Measurements from ENCODE around the gene MRPL46.

The MRPL46 gene

GRCh38 chr15:88428805-88429605 lies 38.2 kb downstream of the MRPL46 start:
- TF ChIP-seq ZNF274 (IDR thresholded peaks at IDR 0.05; ENCODE audit: low read depth, low read length) (no peak), YY1 (IDR thresholded peaks at IDR 0.05; ENCODE audit: insufficient read depth, insufficient read length) (no peak)
- DNase-seq (ENCODE audit: low read depth, low spot score): no peak
- H3K27me3 ChIP-seq (ENCODE audit: insufficient read depth, insufficient read length): no peaks in the 10 kb centered on the region
- no peak overlapping the region for H3K4me3 ChIP-seq (ENCODE audit: insufficient read length, low read depth)
- H3K4me1 ChIP-seq (ENCODE audit: insufficient read depth, insufficient read length): peaks cover 9% of the 10 kb centered on the region
- H3K9me3 ChIP-seq (ENCODE audit: insufficient read depth, low read length): no peaks in the 10 kb centered on the region
- H3K36me3 ChIP-seq (ENCODE audit: insufficient read depth, insufficient read length, low read length): no peaks in the 10 kb centered on the region
- no peak overlapping the region for H3K9ac ChIP-seq (ENCODE audit: insufficient read length, low read depth)

DNA sequence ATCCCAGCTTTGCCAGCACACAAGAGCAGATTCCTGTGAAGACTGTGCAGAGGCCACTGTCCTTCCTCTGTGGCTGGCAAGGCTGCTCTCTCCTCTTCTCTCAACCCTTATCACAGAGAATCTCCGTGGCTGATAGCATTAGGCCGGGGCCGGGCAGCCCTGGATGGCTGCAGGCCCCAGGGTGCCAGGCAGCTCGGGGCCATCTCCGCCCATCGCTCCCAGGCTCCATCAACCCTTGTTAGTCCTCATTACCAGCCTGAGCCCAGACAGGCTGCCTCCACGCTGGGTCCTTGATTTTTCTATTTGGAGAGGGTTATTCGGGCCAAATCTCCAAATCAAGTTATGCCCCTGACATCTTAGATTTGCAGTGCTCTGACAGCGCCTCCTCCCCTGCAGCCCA lies 39.1 kb downstream of the MRPL46 start:
- H3K9ac ChIP-seq (ENCODE audit: insufficient read length, low read depth): no peak overlapping the region
- DNase-seq (ENCODE audit: low read depth, low spot score): no peak
- H3K36me3 ChIP-seq (ENCODE audit: insufficient read depth, insufficient read length, low read length): no peaks in the 10 kb centered on the region
- peaks cover 4% of the 10 kb centered on the region for H3K4me1 ChIP-seq (ENCODE audit: insufficient read depth, insufficient read length)
- H3K9me3 ChIP-seq (ENCODE audit: insufficient read depth, low read length): no peaks in the 10 kb centered on the region
- H3K4me3 ChIP-seq (ENCODE audit: insufficient read length, low read depth): no peak overlapping the region
- TF ChIP-seq ZNF274 (IDR thresholded peaks at IDR 0.05; ENCODE audit: low read depth, low read length): no peak
- TF ChIP-seq SUZ12 (IDR thresholded peaks at IDR 0.05; ENCODE audit: extremely low read depth, insufficient read depth, insufficient read length): no peak
- no peak for TF ChIP-seq YY1 (IDR thresholded peaks at IDR 0.05; ENCODE audit: insufficient read depth, insufficient read length)
- no peaks in the 10 kb centered on the region for H3K27me3 ChIP-seq (ENCODE audit: insufficient read depth, insufficient read length)

- H3K36me3 ChIP-seq (ENCODE audit: insufficient read depth, insufficient read length, low read length): no peaks in the 10 kb centered on the region
- H3K9ac ChIP-seq (ENCODE audit: insufficient read length, low read depth): no peak overlapping the region
- TF ChIP-seq SUZ12 (IDR thresholded peaks at IDR 0.05; ENCODE audit: extremely low read depth, insufficient read depth, insufficient read length) (no peak), ZNF274 (IDR thresholded peaks at IDR 0.05; ENCODE audit: low read depth, low read length) (no peak), YY1 (IDR thresholded peaks at IDR 0.05; ENCODE audit: insufficient read depth, insufficient read length) (no peak)
- no peaks in the 10 kb centered on the region for H3K27me3 ChIP-seq (ENCODE audit: insufficient read depth, insufficient read length)
- H3K4me1 ChIP-seq (ENCODE audit: insufficient read depth, insufficient read length): peaks cover under 1% of the 10 kb centered on the region
- H3K4me3 ChIP-seq (ENCODE audit: insufficient read length, low read depth): no peak overlapping the region
- no peak for DNase-seq (ENCODE audit: low read depth, low spot score)
- H3K9me3 ChIP-seq (ENCODE audit: insufficient read depth, low read length): no peaks in the 10 kb centered on the region
Measured at GRCh38 chr15:88426304-88426703, 40.9 kb downstream of the MRPL46 start.

GRCh38 chr15:88423331-88423730 lies 43.9 kb downstream of the MRPL46 start:
- DNase-seq (ENCODE audit: low read depth, low spot score): no peak
- no peaks in the 10 kb centered on the region for H3K4me1 ChIP-seq (ENCODE audit: insufficient read depth, insufficient read length)
- H3K9ac ChIP-seq (ENCODE audit: insufficient read length, low read depth): no peak overlapping the region
- no peaks in the 10 kb centered on the region for H3K27me3 ChIP-seq (ENCODE audit: insufficient read depth, insufficient read length)
- H3K9me3 ChIP-seq (ENCODE audit: insufficient read depth, low read length): no peaks in the 10 kb centered on the region
- H3K36me3 ChIP-seq (ENCODE audit: insufficient read depth, insufficient read length, low read length): no peaks in the 10 kb centered on the region
- H3K4me3 ChIP-seq (ENCODE audit: insufficient read length, low read depth): no peak overlapping the region
- TF ChIP-seq SUZ12 (IDR thresholded peaks at IDR 0.05; ENCODE audit: extremely low read depth, insufficient read depth, insufficient read length) (no peak), ZNF274 (IDR thresholded peaks at IDR 0.05; ENCODE audit: low read depth, low read length) (no peak), YY1 (IDR thresholded peaks at IDR 0.05; ENCODE audit: insufficient read depth, insufficient read length) (no peak)

GRCh38 chr15:88419830-88420229 lies 47.4 kb downstream of the MRPL46 start:
- H3K9me3 ChIP-seq (ENCODE audit: insufficient read depth, low read length): no peaks in the 10 kb centered on the region
- TF ChIP-seq ZNF274 (IDR thresholded peaks at IDR 0.05; ENCODE audit: low read depth, low read length) (no peak), YY1 (IDR thresholded peaks at IDR 0.05; ENCODE audit: insufficient read depth, insufficient read length) (no peak), SUZ12 (IDR thresholded peaks at IDR 0.05; ENCODE audit: extremely low read depth, insufficient read depth, insufficient read length) (no peak)
- DNase-seq (ENCODE audit: low read depth, low spot score): no peak
- H3K27me3 ChIP-seq (ENCODE audit: insufficient read depth, insufficient read length): no peaks in the 10 kb centered on the region
- no peaks in the 10 kb centered on the region for H3K36me3 ChIP-seq (ENCODE audit: insufficient read depth, insufficient read length, low read length)
- no peaks in the 10 kb centered on the region for H3K4me1 ChIP-seq (ENCODE audit: insufficient read depth, insufficient read length)
- no peak overlapping the region for H3K9ac ChIP-seq (ENCODE audit: insufficient read length, low read depth)
- no peak overlapping the region for H3K4me3 ChIP-seq (ENCODE audit: insufficient read length, low read depth)

All from NT2/D1 (cell line).